Fibroblast of mammary gland (primary cell): ENCODE data around the gene UBC.

Experiments used
- DNase-seq: peaks from one replicate; pipeline ENCODE4 v3.0.0-alpha.2; 2010; ENCODE audit warnings: low read depth
- H3K4me3 ChIP-seq: 2 replicates; pipeline ENCODE4 v1.5.1; 2011; ENCODE audit warnings: low read depth, mild to moderate bottlenecking, low read length, moderate library complexity; ENCODE audit not compliant: control insufficient read depth
- CTCF ChIP-seq: conservative IDR thresholded peaks from 2 replicates; pipeline ENCODE4 v1.5.1; 2011; ENCODE audit warnings: low read depth, low read length, inconsistent platforms; ENCODE audit not compliant: control insufficient read depth, insufficient read depth

UBC gene

GRCh38 chr12:124946447-124946793 is 32.0 kb upstream of the UBC start:
- no peak overlapping the region for H3K4me3 ChIP-seq
- no peak for DNase-seq
- TF ChIP-seq CTCF: no peak

- DNase-seq: no peak
- no peak for TF ChIP-seq CTCF
- peak overlapping the region; percentile 44 for H3K4me3 ChIP-seq
Observed at GRCh38 chr12:124941170-124941527, 26.7 kb upstream of the UBC start.

- H3K4me3 ChIP-seq: peak overlapping the region; percentile 44
- TF ChIP-seq CTCF: peak; percentile 94
- DNase-seq: peak; percentile 94
Observed at GRCh38 chr12:124940393-124941169, 26.1 kb upstream of the UBC start.

- H3K4me3 ChIP-seq: peak overlapping the region; percentile 44
- no peak for TF ChIP-seq CTCF
- no peak for DNase-seq
Observed at GRCh38 chr12:124940143-124940392, 25.6 kb upstream of the UBC start.

- no peak for TF ChIP-seq CTCF
- peak overlapping the region; percentile 49 for H3K4me3 ChIP-seq
- peak; percentile 94 for DNase-seq
Observed at GRCh38 chr12:124939421-124940142, 25.1 kb upstream of the UBC start.

GRCh38 chr12:124939079-124939420 is 24.6 kb upstream of the UBC start:
- no peak for TF ChIP-seq CTCF
- H3K4me3 ChIP-seq: peak overlapping the region; percentile 44
- peak; percentile 91 for DNase-seq
